A549 (cell line): ENCODE results near the gene DISC1. TPM values are rescaled to one million over a fixed set of nuclear protein-coding genes. Genes with fewer than 3 reads are reported as not detected.

Experiments used
- BHLHE40 ChIP-seq: IDR thresholded peaks from 2 replicates; pipeline ENCODE4 v1.6.1; 2012; ENCODE audit warnings: low read depth, low read length, inconsistent platforms
- CBX2 ChIP-seq: fragments of 200-600 bp; sonication (generic); IDR thresholded peaks from 2 replicates; pipeline ENCODE4 v1.6.1; 2016; ENCODE audit warnings: low read depth, mild to moderate bottlenecking, borderline replicate concordance
- CBX8 ChIP-seq: fragments of 200-600 bp; sonication (generic); IDR thresholded peaks from 2 replicates; pipeline ENCODE4 v1.6.1; 2016
- E2F6 ChIP-seq: IDR thresholded peaks from 2 replicates; pipeline ENCODE4 v1.6.1; 2012; ENCODE audit warnings: low read depth, borderline replicate concordance
- EHMT2 ChIP-seq: fragments of 200-600 bp; sonication (generic); IDR thresholded peaks from 2 replicates; pipeline ENCODE4 v1.6.1; 2016; ENCODE audit warnings: antibody characterized with exemption, low read depth, mild to moderate bottlenecking, moderate library complexity
- EP300 ChIP-seq, 2 experiments: fragments of >200 bp; sonication (Bioruptor Twin); formaldehyde crosslinking; IDR thresholded peaks; 2 replicates in 1 of 2; 3 replicates in 1 of 2; pipeline ENCODE4 v1.6.1; 2016 to 2017
- FOSB ChIP-seq: fragments of 250-450 bp; sonication (Bioruptor Pico); IDR thresholded peaks from 2 replicates; pipeline ENCODE4 v1.5.0; 2020; ENCODE audit warnings: mild to moderate bottlenecking, moderate library complexity
- FOSL2 ChIP-seq, 2 experiments: fragments of 450-650 bp in 1 of 2; fragments of >200 bp in 1 of 2; sonication (Bioruptor Twin) in 1 of 2; formaldehyde crosslinking; IDR thresholded peaks; 2 replicates each; pipeline versions ENCODE4 v1.5.0 to v1.6.1; 2016 to 2020; ENCODE audit warnings: mild to moderate bottlenecking in 1 of 2, moderate library complexity in 1 of 2
- FOXS1 ChIP-seq: fragments of 250-450 bp; sonication (Bioruptor Pico); IDR thresholded peaks from 2 replicates; pipeline ENCODE4 v1.5.0; 2020; ENCODE audit warnings: mild to moderate bottlenecking, moderate library complexity
- GATA3 ChIP-seq: IDR thresholded peaks from 2 replicates; pipeline ENCODE4 v1.6.1; 2012; ENCODE audit warnings: borderline replicate concordance
- HDAC2 ChIP-seq: fragments of 200-600 bp; sonication (generic); IDR thresholded peaks from 2 replicates; pipeline ENCODE4 v1.6.1; 2016
- HES2 ChIP-seq: fragments of >200 bp; sonication (Bioruptor Twin); formaldehyde crosslinking; IDR thresholded peaks from 2 replicates; pipeline ENCODE4 v1.6.1; 2016
- HEYL ChIP-seq: fragments of 250-450 bp; sonication (Bioruptor Pico); IDR thresholded peaks from 2 replicates; pipeline ENCODE4 v1.8.0; 2021; ENCODE audit warnings: mild to moderate bottlenecking, moderate library complexity
- JUN ChIP-seq, 2 experiments: fragments of >200 bp; sonication (Bioruptor Twin); formaldehyde crosslinking; IDR thresholded peaks; 2 replicates in 1 of 2; 3 replicates in 1 of 2; pipeline ENCODE4 v1.6.1; 2016 to 2017
- JUNB ChIP-seq: fragments of >200 bp; sonication (Bioruptor Twin); formaldehyde crosslinking; IDR thresholded peaks from 2 replicates; pipeline ENCODE4 v1.6.1; 2016
- KDM1A ChIP-seq: fragments of 200-600 bp; sonication (generic); IDR thresholded peaks from 2 replicates; pipeline ENCODE4 v1.6.1; 2016; ENCODE audit warnings: low read depth, mild to moderate bottlenecking
- KDM5A ChIP-seq: fragments of 200-600 bp; sonication (generic); IDR thresholded peaks from 2 replicates; pipeline ENCODE4 v1.6.1; 2016; ENCODE audit warnings: antibody characterized with exemption, mild to moderate bottlenecking
- MAFK ChIP-seq: fragments of 450-650 bp; IDR thresholded peaks from 2 replicates; pipeline ENCODE4 v1.6.1; 2014; ENCODE audit not compliant: partially characterized antibody
- MAX ChIP-seq: IDR thresholded peaks from 2 replicates; pipeline ENCODE4 v1.6.1; 2012
- MAZ ChIP-seq: fragments of 150-350 bp; IDR thresholded peaks from 2 replicates; pipeline ENCODE4 v1.6.1; 2014; ENCODE audit warnings: antibody characterized with exemption, low read depth, low read length, borderline replicate concordance
- NPAS2 ChIP-seq: fragments of 250-450 bp; sonication (Bioruptor Pico); IDR thresholded peaks from 2 replicates; pipeline ENCODE4 v1.8.0; 2022; ENCODE audit warnings: mild to moderate bottlenecking, moderate library complexity, borderline replicate concordance
- NR3C1 ChIP-seq: fragments of >200 bp; sonication (Bioruptor Twin); formaldehyde crosslinking; IDR thresholded peaks from 3 replicates; pipeline ENCODE4 v1.6.1; 2017
- PBX3 ChIP-seq: IDR thresholded peaks from 2 replicates; pipeline ENCODE4 v1.6.1; 2012
- PHF8 ChIP-seq: fragments of 200-600 bp; sonication (generic); IDR thresholded peaks from 2 replicates; pipeline ENCODE4 v1.6.1; 2016; ENCODE audit warnings: low read depth, mild to moderate bottlenecking, antibody characterized with exemption, moderate library complexity, borderline replicate concordance
- POLR2A ChIP-seq: IDR thresholded peaks from 2 replicates; pipeline ENCODE4 v1.6.1; 2012; ENCODE audit warnings: mild to moderate bottlenecking, low read length
- RAD21 ChIP-seq, 2 experiments: fragments of >200 bp in 1 of 2; sonication (Bioruptor Twin) in 1 of 2; formaldehyde crosslinking in 1 of 2; IDR thresholded peaks in 1 of 2; conservative IDR thresholded peaks in 1 of 2; 2 replicates in 1 of 2; 3 replicates in 1 of 2; pipeline ENCODE4 v1.6.1; 2012 to 2018; ENCODE audit warnings: inconsistent platforms in 1 of 2
- RCOR1 ChIP-seq: fragments of 150-350 bp; IDR thresholded peaks from 2 replicates; pipeline ENCODE4 v1.6.1; 2014; ENCODE audit warnings: antibody characterized with exemption, low read length, low read depth
- REST ChIP-seq: fragments of 200-600 bp; sonication (generic); IDR thresholded peaks from 2 replicates; pipeline ENCODE4 v1.6.1; 2016; ENCODE audit warnings: antibody characterized with exemption, mild to moderate bottlenecking, moderate library complexity
- RNF2 ChIP-seq: fragments of 200-600 bp; sonication (generic); IDR thresholded peaks from 2 replicates; pipeline ENCODE4 v1.6.1; 2016; ENCODE audit warnings: low read depth, mild to moderate bottlenecking, antibody characterized with exemption, moderate library complexity, borderline replicate concordance
- SREBF2 ChIP-seq: fragments of 450-650 bp; IDR thresholded peaks from 2 replicates; pipeline ENCODE4 v1.6.1; 2014; ENCODE audit warnings: mild to moderate bottlenecking, moderate library complexity
- TFCP2L1 ChIP-seq: fragments of 250-450 bp; sonication (Bioruptor Pico); IDR thresholded peaks from 2 replicates; pipeline ENCODE4 v1.5.0; 2021; ENCODE audit warnings: mild to moderate bottlenecking
- TP53 ChIP-seq: fragments of 250-450 bp; sonication (Bioruptor Pico); IDR thresholded peaks from 2 replicates; pipeline ENCODE4 v1.5.0; 2021; ENCODE audit warnings: mild to moderate bottlenecking, moderate library complexity
- USF2 ChIP-seq: fragments of 450-650 bp; IDR thresholded peaks from 2 replicates; pipeline ENCODE4 v1.6.1; 2014; ENCODE audit warnings: antibody characterized with exemption
- ZNF302 ChIP-seq: fragments of 250-450 bp; sonication (Bioruptor Pico); IDR thresholded peaks from 2 replicates; pipeline ENCODE4 v1.9.0; 2021; ENCODE audit warnings: inconsistent platforms, mild to moderate bottlenecking, moderate library complexity
- ZSCAN20 ChIP-seq: fragments of 250-450 bp; sonication (Bioruptor Pico); IDR thresholded peaks from 2 replicates; pipeline ENCODE4 v1.8.0; 2022; ENCODE audit warnings: mild to moderate bottlenecking, moderate library complexity
- polyA plus RNA-seq, 4 experiments: library from polyadenylated mRNA; depleted of rRNA in 3 of 4; stranded (reverse); fragments of >200 nt; fragmentation: RNase III in 1 of 4; extraction: RNeasy Plus Mini Kit Qiagen cat#74134 plus additional on column Dnase treatment in 1 of 4; gene quantifications; 2 replicates in 3 of 4; 3 replicates in 1 of 4; pipeline ENCODE4 v1.2.3, GENCODE V29; 2011 to 2017

DISC1 gene
- polyA plus RNA-seq, 2 of the 4 experiments (the other 2 are of a cell fraction): 0.39 to 0.74 TPM

- TF ChIP-seq E2F6: no peak
- no peak for TF ChIP-seq REST
- no peak for TF ChIP-seq MAZ
- no peak for TF ChIP-seq KDM5A
- no peak for TF ChIP-seq PHF8
- TF ChIP-seq EP300 (IDR thresholded peaks at IDR 0.05): peak; percentile 83 to 88; a peak in 4 of 5 replicates
- TF ChIP-seq HDAC2: no peak
- TF ChIP-seq RCOR1: no peak
- TF ChIP-seq FOSB: 0 out of 2 replicates have a peak, but pooled peaks have one; percentile 76
- no peak for TF ChIP-seq ZSCAN20 (CRISPR knock-in tag)
- peak; percentile 67 for TF ChIP-seq JUNB
- no peak for TF ChIP-seq FOSL2 (IDR thresholded peaks at IDR 0.05)
- peak; percentile 83 for TF ChIP-seq FOSL2 (CRISPR knock-in tag; IDR thresholded peaks at IDR 0.05)
- no peak; the same call in 1 of the 2 replicates for TF ChIP-seq HES2
- TF ChIP-seq MAFK: peak; percentile 90
- no peak for TF ChIP-seq EHMT2
- TF ChIP-seq USF2: no peak
- no peak for TF ChIP-seq NPAS2 (CRISPR knock-in tag)
- TF ChIP-seq BHLHE40: no peak
- TF ChIP-seq TP53: no peak
- peak; percentile 19; the same call in 1 of the 2 replicates for TF ChIP-seq ZNF302 (CRISPR knock-in tag)
- TF ChIP-seq KDM1A: no peak
- TF ChIP-seq MAX: peak; percentile 48; the same call in 1 of the 2 replicates
- TF ChIP-seq RAD21 (conservative IDR thresholded peaks at IDR 0.05 in 1 of 2, IDR thresholded peaks at IDR 0.05 in 1 of 2): no peak
- peak; percentile 64 to 75 for TF ChIP-seq JUN (IDR thresholded peaks at IDR 0.05)
- no peak for TF ChIP-seq RNF2
- TF ChIP-seq NR3C1: no peak
- no peak for TF ChIP-seq SREBF2
- TF ChIP-seq POLR2A: no peak
- TF ChIP-seq HEYL (CRISPR knock-in tag): no peak
- peak; percentile 95 for TF ChIP-seq GATA3
- no peak for TF ChIP-seq TFCP2L1
- TF ChIP-seq FOXS1: peak; percentile 76; the same call in 1 of the 2 replicates
- TF ChIP-seq PBX3: no peak
- TF ChIP-seq CBX8: no peak
- TF ChIP-seq CBX2: no peak
Measured at GRCh38 chr1:231576804-231577718, 49.5 kb upstream of the DISC1 start (continued).
